Measurements from ENCODE around the gene GPS2. TPM values are rescaled to one million over a fixed set of nuclear protein-coding genes. Genes with fewer than 3 reads are reported as not detected.
A peak's percentile ranks its signal among the peaks of the same experiment; 100 is the strongest.

Gene GPS2
- total RNA-seq (10 to 100 TPM; 49.1 to 81.1 (median 57.4) TPM), polyA plus RNA-seq (100 to 1,000 TPM; 103 to 105 TPM)
- long read RNA-seq, donor 1, transcript GPS2-202 (10 exons, 1,371 nt) = minor isoform, 24 of 172 reads
- long read RNA-seq, donor 1, transcript GPS2-201 (11 exons, 1,379 nt) = major isoform, 29 of 172 reads
- long read RNA-seq, donor 1, partial matches to known transcripts = 23 of 172 reads
- long read RNA-seq, donor 1, other reads (novel, unspliced or antisense) = 90 of 172 reads
- long read RNA-seq, donor 2, transcript GPS2-201 (11 exons, 1,379 nt) = major isoform, 32 of 175 reads
- long read RNA-seq, donor 2, transcript GPS2-202 (10 exons, 1,371 nt) = minor isoform, 17 of 175 reads
- long read RNA-seq, donor 2, partial matches to known transcripts = 24 of 175 reads
- long read RNA-seq, donor 2, other reads (novel, unspliced or antisense) = 100 of 175 reads
- long read RNA-seq, donor 3, transcript GPS2-202 (10 exons, 1,371 nt) = minor isoform, 9 of 111 reads
- long read RNA-seq, donor 3, transcript GPS2-201 (11 exons, 1,379 nt) = major isoform, 35 of 111 reads
- long read RNA-seq, donor 3, partial matches to known transcripts = 15 of 111 reads
- long read RNA-seq, donor 3, other reads (novel, unspliced or antisense) = 49 of 111 reads

DNA sequence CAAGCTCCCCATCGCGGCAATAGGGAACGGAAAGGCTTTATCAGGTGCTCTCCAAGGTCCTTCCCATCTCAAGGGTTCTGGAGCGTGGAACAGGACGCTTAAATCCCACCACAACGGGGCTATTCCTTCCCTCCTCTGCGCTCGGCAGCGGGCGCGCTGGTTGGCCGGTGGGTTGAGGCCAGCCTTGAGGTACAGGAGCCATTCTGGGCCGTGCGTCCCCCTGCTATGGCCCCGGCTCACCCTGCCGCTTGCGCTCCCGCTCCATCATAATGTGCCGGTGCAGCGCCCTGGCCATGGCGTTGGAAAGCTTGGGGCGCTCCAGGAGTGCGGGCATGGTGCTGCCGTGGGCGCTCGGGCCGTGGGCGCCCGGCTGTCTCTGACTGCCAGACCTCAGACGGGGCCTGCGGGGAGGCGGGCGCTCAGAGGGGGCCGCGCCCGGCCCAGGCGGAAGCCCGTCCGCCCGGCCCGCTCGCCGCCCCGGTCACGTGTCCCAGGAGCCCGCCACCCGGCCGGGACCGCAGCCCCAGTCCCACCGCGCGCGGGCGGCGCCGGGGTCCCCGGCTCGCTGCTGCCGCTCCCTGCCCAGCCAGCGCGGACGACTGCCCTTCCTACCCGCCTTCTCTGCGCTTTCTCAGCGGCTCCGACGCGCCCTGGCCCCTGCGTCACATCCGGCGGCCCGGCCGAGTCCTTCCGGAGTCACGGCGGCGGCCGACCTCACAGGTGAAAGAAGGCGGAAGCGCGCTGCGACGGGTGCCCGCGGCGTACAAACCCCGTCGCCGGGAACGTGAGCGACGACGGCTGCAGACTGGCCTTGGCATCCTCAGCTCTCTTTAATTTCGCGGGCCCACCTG is at the start of gene GPS2:
Gene GPS2 (minus strand): TSS at position 642 of the 851 bp plus-strand sequence. CDS start 308 bp downstream, at position 334.
- 0% methylated on average over 79 to 95 of the region's 95 CpGs for WGBS, 2 donors
- ATAC-seq (peak; percentile 82 to 95 (median 92)), DNase-seq (peak; percentile 93 to 95)
- Histone ChIP-seq H3K4me1 (peaks cover 12 to 57% (median 43%) of the 10 kb centered on the region in 9 donors), H3K36me3 (peaks cover 0 to 84% (median 59%) of the 10 kb centered on the region in 9 donors), H3K4me3 (peak within 1 kb of the TSS; percentile 82 to 100 (median 94)), H3K27me3 (no peaks in the 10 kb centered on the region), H3K9me3 (no peaks in the 10 kb centered on the region), H3K27ac (peak within 1 kb of the TSS; percentile 85 to 99 (median 94))
- no peak for TF ChIP-seq CTCF (IDR thresholded peaks at IDR 0.05)
- intact Hi-C loops (cut with DNase I) = no loop called here

- no peaks in the 10 kb centered on the region for H3K36me3 ChIP-seq
- no peaks in the 10 kb centered on the region for H3K27me3 ChIP-seq
- WGBS, 2 donors = 94 to 95% methylated on average over 6 of the region's 6 CpGs
- intact Hi-C loops (cut with DNase I) = loop anchor here in 1 of 10 donors (10.0 kb wide), 1 partner anchor 151 kb away; no protein-coding TSS in a partner anchor
- no peak for TF ChIP-seq CTCF (IDR thresholded peaks at IDR 0.05)
- no peak overlapping the region for H3K4me3 ChIP-seq
- no peak overlapping the region for H3K27ac ChIP-seq
- H3K9me3 ChIP-seq = no peaks in the 10 kb centered on the region
- DNase-seq = no peak
- ATAC-seq = no peak
- no peaks in the 10 kb centered on the region for H3K4me1 ChIP-seq
These were observed 48.2 kb upstream of the GPS2 start for GRCh38 chr17:7363311-7363710.

- no peaks in the 10 kb centered on the region for H3K27me3 ChIP-seq
- DNase-seq (no peak), ATAC-seq (no peak)
- no peaks in the 10 kb centered on the region for H3K4me1 ChIP-seq
- H3K36me3 ChIP-seq = no peaks in the 10 kb centered on the region
- H3K27ac ChIP-seq = no peak overlapping the region
- intact Hi-C loops (cut with DNase I) = loop anchor here in 1 of 10 donors (10.0 kb wide), 1 partner anchor 153 kb away; no protein-coding TSS in a partner anchor
- no peak overlapping the region for H3K4me3 ChIP-seq
- 65 to 77% methylated on average over 3 of the region's 3 CpGs for WGBS, 2 donors
- no peak for TF ChIP-seq CTCF (IDR thresholded peaks at IDR 0.05)
- H3K9me3 ChIP-seq = no peaks in the 10 kb centered on the region
These were observed 46.7 kb upstream of the GPS2 start for GRCh38 chr17:7361906-7362305.

GRCh38 chr17:7357381-7357780 is 42.2 kb upstream of the GPS2 start:
- Histone ChIP-seq H3K27me3 (no peaks in the 10 kb centered on the region), H3K4me3 (no peak overlapping the region), H3K27ac (no peak overlapping the region), H3K4me1 (peaks cover 6 to 39% (median 27%) of the 10 kb centered on the region in 9 donors), H3K9me3 (no peaks in the 10 kb centered on the region), H3K36me3 (no peaks in the 10 kb centered on the region)
- WGBS, 2 donors = 54 to 62% methylated on average over 2 of the region's 2 CpGs
- no peak for TF ChIP-seq CTCF (IDR thresholded peaks at IDR 0.05)
- intact Hi-C loops (cut with DNase I) = loop anchor here in 8 of 10 donors (2.0 to 10.0 kb wide), 10 partner anchors 35 to 327 kb away; partner anchors contain the start of genes FGF11 (in 5 of the 8), SENP3 (in 4 of the 8), TMEM102 (in 4 of the 8) and PLSCR3 (in 2 of the 8)
- ATAC-seq = no peak
- DNase-seq = no peak

All from heart right ventricle (tissue), 16 donors.